OCI-LY1 (cell line): ENCODE measurements around the gene DMBT1.

ENCODE experiments used
- EZH2 ChIP-seq: fragments of 200-600 bp; sonication (generic), shearing (Covaris generic); IDR thresholded peaks from 2 replicates; pipeline ENCODE4 v1.8.0; 2017; ENCODE audit warnings: borderline replicate concordance, mixed run types, mild to moderate bottlenecking, antibody characterized with exemption, low read length, moderate library complexity, mixed read lengths
- TF ChIP-seq, protein P1 (sequence below): fragments of 200-600 bp; sonication (generic), shearing (Covaris generic); IDR thresholded peaks from 2 replicates; pipeline ENCODE4 v1.5.1; 2017; ENCODE audit warnings: mild to moderate bottlenecking, antibody characterized with exemption, low read length, moderate library complexity, mixed read lengths

DNA sequence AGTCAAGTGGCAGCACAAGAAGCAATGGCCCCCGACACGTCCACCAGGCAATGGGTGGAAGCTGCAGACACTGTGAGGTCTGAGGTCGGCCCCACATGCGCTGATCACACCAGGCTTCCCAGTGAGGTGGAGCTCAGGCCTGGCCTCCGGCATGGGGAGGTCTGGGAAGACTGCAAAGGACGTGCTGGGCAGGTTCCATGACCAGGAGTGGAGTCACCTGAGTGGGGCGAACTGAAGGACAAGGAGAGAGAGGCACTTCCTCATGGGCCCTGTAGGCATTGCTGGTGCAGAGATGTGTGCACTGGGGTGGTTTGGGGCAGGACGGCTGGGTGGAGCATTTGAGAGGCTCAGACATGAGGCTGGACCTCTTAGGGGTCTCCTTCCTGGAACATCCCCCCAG lies 103.9 kb downstream of the DMBT1 start:
- TF ChIP-seq, protein P1, sequence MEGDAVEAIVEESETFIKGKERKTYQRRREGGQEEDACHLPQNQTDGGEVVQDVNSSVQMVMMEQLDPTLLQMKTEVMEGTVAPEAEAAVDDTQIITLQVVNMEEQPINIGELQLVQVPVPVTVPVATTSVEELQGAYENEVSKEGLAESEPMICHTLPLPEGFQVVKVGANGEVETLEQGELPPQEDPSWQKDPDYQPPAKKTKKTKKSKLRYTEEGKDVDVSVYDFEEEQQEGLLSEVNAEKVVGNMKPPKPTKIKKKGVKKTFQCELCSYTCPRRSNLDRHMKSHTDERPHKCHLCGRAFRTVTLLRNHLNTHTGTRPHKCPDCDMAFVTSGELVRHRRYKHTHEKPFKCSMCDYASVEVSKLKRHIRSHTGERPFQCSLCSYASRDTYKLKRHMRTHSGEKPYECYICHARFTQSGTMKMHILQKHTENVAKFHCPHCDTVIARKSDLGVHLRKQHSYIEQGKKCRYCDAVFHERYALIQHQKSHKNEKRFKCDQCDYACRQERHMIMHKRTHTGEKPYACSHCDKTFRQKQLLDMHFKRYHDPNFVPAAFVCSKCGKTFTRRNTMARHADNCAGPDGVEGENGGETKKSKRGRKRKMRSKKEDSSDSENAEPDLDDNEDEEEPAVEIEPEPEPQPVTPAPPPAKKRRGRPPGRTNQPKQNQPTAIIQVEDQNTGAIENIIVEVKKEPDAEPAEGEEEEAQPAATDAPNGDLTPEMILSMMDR, result no peak
- no peak for TF ChIP-seq EZH2
